HG03097 (cell line): ENCODE measurements around the gene C1QTNF3.
"Not testable (repeated sequence)": the region's sequence is repeated elsewhere in the genome, so short reads cannot be mapped to it uniquely, and the experiment has no call there.

Source experiments
- ATAC-seq: cut with Tn5 transposase; IDR thresholded peaks from one replicate; pipeline ENCODE4 v1.9.1; 2021; ENCODE audit not compliant: unreplicated experiment, low FRiP score

The C1QTNF3 gene

DNA sequence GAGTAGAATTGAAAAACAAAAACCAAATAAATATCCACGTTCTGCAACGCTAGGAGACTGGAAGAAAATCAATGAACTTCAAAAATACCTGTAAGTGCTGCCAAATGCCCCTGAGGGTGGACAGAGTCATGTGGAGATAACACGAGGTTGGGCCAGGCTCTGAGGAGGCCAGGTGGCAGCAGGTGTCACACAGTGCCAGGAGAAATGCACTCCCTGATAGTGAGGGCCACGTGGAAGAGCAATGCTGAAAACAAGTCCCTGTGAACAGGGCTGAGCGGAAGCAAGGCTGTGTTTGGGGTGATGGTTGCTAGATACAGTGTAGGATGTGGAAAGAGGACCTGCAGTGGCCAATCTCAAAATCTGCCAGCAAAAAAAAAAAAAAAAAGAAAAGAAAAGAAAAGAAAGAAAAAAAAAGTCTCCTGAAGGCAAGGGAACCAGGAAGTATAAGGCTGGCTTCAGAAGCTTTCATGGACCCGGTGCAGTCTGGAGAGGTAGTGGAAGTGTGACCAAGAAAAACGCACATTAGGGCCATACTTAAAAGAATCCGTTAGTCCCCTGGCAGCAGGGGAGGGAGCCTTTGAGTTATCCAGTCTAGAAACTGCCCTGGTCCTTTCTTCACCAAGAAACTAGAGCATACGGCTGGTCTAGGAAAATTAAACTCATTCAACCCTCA lies 16.8 kb downstream of the C1QTNF3 start:
- ATAC-seq: no peak

DNA sequence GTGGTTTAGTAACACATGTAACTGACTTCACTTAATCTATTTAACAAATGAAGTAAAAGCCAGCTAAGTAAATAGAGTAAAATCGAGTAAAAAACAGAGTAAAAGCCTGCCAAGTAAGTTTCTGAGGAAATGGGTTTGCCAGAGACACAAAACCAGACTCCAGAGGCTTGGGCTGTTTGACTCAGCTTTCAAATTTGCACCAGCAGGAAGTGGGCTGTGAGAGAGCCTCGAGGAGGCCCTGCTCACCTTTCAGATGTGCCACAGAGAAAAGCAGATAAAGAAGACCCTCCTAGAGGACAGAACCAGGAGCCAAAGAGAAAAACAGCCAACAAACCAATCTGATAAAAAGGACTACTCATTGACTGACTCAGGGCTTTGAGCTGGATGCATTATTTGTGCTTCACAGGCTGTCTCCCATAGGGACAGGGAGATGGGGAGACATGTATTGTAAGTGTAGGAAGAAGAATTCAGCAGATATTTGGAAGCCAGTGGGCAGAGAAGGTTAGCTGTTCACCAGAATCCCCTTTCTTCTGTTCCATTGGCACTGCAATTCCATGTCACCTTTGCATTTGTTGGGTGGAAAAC lies 20.8 kb downstream of the C1QTNF3 start:
- peak; percentile 88 for ATAC-seq

DNA sequence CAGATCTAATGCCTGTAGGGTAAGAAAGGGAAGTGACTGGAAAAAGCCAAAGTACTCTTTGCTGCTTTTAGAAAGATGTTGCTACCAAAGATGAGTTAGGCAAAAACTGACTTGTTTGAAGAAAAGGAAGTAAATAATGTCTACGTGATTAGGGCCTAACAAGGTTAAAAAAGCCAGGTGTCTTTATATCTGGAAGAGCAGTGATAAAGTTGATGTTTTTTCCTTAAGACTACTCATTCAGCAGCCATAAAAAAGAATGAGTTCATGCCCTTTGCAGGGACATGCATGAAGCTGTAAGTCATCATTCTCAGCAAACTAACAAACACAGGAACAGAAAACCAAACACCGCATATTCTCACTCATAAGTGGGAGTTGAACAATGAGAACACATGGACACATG lies 21.7 kb downstream of the C1QTNF3 start:
- ATAC-seq: no peak

DNA sequence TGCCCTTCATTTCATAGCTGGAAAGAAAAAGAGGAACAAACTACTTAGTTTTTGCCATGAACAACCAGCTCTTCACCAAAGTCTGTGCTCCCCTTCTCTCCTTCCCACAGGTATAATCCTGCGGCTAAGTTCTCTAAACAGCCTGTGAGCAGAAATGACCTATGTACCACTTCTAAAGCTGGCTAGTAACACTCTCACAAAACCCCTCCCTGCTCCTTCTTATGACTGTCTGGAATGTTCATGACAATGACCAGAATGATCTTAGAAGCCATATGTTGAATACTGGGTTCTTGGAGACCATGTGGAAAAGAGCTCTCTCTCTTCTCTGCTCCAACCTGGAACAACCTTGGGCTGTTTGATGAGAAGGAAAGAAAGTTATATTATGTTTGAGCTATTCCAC lies 22.3 kb downstream of the C1QTNF3 start:
- no peak for ATAC-seq

DNA sequence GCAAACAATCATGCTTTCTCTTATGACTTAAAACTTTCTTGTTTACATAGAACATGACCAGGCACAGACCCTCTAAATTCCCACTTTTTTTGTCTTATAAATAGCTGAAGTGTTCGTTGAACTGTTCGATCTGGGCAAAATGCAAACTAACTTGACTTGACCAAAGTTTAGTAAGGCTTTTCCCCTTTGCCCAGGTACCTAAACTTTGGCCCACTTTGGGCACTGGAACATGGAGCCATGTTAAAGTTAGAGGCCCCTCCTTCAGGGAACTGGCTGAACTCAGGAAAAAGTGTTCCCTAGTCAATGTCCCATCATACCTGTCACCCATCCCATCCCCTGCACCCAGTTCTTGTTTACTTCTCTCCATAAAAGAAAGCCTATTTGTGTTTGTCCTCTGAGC lies 25.8 kb downstream of the C1QTNF3 start:
- ATAC-seq: no peak

DNA sequence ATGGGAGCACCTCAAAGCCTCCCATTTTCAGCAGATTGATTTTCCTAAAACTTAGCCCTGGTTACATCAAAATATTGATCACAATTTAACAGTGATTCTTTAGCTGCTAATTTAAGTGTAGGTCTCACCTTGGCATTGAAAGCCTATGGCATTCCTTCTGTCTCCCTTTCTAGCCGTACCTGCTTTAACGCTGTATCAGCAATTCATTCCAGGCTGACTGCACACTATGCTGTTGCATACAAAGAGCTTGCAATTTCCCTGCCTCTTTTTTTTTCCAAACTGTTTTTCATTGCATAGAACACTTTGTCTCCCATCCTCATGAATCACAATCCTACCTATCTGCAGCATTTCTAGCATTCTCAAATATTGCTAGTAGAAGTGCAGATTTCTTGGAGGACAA lies 26.3 kb downstream of the C1QTNF3 start:
- ATAC-seq: no peak

DNA sequence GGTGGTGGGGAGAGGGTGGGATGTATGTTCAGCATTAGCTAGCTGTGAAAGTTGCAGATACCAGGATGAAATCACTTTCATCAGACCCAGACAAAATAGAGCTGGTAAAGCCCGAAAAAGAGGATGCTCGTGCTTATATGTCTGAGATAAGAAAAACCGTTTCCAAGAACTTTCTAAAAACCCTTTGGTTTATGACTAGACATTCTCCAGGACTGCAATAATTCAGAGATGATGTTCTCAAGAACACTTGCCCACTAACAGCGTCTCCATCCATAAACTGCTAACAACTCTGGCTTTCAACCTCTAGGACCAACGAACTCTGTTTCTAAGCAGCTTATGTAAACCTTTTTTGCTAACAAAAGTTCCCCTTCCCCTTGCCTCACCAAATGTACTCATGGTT lies 26.8 kb downstream of the C1QTNF3 start:
- no peak for ATAC-seq

DNA sequence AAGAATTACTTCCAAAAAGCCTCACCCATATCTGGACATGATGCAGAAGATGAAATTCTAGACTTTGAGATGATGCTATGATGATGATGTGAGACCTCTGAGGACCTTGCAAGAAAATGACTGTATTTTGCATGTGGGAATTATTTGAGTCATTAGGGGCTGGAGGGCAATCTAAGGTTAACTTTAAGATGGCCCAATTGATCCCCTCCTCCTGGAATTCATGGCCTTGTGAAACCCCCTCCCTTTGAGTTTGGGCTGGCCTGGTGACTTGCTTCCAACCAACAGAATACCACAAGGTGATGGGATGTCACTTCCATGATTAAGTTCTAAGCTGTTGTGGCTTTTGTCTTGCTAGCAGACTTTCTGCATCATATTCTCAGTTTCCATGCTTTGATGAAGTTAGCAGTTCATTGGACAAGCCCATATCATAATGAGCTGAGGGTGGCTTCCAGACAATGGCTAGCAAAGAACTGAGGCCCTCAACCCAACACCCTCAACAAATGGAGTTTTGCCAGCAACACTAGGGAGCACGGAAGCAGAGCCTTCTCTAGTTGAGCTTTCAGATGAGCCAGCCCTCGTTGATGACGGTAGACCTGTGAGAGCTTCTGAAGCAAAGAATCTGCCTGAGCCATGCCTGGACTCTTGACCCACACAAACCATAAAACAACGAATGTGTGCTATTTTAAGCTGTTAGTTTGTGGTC lies 27.7 kb downstream of the C1QTNF3 start:
- no peak for ATAC-seq

DNA sequence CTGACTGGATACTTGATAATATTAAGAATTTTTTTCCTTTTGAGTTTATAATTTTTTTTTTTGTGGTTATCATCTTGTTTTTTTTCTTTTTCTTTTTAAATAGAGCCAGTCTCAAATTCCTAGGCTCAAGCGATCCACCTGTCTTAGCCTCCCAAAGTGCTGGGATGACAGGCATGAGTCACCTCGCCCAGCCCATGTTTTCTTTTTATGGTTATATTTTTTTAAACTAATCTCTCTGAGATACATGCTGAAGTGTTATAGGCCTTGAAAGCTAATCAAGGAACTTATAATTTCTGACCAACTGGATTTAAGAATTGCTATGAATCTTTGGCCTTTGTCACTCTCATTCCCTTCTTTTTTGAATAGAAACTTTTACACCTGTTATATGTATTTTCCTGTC lies 28.4 kb downstream of the C1QTNF3 start:
- ATAC-seq: no peak

DNA sequence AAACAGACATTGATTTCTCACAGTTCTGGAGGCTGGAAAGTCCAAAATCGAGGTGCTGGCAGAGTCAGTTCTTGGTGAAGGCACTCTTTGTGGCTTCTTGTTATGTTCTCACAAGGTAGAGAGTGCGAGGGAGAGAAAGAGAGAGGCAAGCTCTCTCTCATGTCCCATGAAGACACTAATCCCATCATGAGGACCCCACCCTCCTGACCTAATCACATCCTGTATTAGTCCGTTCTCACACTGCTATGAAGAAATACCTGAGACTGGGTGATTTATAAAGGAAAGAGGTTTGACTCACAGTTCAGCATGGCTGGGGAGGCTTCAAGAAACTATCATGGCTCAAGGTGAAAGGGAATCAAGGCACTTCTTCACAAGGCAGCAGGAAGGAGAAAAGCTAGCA lies 29.5 kb downstream of the C1QTNF3 start:
- ATAC-seq: no peak

DNA sequence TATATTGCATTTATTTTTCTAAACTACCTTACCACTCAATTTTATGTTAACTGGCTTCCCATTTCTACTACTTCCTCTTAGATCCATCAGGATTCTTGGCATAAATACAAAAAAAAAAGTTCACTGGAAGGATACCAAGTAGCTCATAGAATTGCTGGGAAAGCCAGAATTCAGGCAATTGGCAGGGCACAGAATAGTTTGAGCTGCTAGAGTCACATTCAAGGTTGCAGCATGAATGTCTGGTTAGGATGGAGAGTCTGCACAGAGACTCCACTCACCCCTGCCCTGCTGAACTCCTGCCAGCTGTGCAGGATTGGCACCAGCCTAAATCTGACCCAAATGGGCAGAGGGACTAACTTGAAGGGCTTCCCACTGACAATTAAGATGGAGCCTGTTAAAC lies 30.2 kb downstream of the C1QTNF3 start:
- ATAC-seq: no peak

DNA sequence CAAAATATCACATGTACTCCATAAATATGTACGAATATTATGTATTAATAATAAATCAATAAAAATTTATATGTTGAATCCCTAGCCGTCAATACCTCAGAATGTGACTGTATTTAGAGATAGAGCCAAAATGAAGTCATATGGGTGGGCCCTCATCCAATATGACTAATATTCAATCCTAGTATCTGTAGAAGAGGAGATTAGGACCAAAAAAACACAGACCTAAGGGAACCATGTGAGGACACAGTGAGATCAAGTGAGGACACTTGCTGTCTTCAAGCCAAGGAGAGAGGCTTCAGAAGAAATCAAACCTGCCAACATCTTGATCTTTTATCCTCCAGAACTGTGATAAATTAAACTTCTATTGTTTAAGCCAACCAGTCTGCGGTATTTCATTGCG lies 31.5 kb downstream of the C1QTNF3 start:
- no peak for ATAC-seq

DNA sequence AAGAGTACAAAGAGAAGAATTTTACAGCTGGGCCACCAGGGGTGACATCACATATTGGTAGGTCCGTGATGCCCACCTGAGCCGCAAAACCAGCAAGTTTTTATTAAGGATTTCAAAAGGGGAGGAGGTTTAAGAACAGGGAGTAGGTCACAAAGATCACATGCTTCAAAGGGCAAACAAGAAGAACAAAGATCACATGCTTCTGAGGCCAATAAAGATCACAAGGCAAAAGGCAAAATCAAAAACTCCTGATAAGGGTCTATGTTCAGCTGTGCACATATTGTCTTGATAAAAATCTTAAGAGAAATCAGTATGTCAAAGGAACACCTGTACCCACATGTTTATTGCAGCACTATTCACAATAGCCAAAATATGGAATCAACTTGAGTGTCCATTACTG lies 32.9 kb downstream of the C1QTNF3 start:
- not testable (repeated sequence) for ATAC-seq

DNA sequence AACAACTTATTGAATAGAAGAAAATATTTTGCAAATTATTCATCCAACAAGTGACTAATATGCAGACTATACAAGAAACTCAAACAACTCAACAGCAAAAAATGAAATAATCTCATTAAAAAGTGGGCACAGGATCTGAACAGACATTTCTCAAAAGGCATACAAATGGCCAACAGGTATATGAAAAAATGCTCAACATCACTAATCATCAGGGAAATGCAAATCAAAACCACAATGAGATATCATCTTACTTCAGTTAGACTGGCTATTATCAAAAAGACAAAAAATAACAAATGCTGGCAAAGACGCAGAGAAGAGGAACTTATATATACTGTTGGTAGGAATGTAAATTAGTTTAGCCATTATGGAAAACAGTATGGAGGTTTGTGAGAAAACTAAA lies 33.4 kb downstream of the C1QTNF3 start:
- no peak for ATAC-seq

DNA sequence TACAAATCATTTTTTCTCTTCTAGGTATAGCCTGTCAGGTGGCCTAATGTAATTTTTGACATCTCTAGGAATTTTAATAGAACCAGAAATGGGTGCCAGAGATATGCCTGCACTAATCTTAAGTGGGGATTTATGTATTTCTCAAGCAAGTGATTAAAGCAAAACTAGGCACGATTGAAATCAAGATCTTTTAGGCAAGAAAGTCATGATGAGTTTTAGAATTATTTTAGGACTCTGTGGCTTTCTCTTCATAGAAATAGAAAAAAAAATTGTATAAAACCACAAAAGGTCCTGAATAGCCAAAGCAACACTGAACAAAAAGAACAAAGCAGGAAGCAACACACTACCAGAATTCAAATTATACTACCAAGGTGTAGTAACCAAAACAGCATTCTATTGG lies 34.2 kb downstream of the C1QTNF3 start:
- no peak for ATAC-seq

DNA sequence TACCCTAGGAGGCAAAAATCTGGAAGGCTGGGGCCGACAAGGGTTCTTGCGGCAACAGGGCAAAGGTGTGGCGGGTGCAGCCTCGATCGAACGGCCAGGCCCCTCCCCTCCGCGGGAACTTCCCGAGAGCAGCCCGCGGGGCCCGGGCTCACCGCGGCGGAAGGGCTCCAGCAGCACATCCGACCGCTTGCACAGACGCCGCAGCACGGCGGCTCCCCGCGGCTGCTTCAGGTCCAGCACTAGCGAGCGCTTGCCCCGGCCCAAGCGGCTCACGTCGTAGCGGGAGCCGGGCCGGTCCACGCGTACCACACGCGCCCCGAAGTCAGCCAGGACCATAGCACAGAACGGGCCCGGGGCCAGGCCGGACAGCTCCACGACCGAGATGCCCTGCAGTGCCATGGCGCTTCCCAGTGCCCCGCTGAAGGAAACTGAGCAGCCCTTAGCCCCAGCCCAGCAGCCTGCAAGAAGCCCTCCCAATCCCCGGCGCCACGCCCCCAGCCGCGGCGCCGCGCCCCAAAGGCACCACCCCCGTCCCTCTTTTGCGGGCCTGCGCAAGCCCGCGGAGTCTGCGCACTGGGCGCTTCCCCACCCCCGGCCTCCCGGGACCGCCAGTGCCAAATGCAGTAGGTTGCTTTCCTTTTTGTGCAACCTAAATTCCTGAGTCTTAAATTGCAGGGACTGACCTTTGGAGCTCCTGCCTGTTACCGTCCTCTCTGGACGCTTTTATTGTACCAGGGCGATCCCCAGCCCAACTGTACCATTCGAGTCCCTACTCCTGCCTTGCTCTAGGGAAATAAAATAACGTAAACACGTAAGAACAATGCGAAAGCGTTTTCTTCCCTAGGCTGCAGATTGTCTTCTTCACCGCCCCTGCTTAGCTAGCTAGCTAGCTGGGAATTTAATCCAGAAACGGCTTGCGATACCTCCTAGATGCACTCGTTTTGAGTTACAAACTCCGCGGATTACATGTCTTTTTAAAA lies 35.1 kb downstream of the C1QTNF3 start, which contains the start of gene AMACR:
TSS of gene AMACR (minus strand) at position 430 of the 980 bp plus-strand sequence. CDS start at position 399, 31 bp downstream.
- ATAC-seq: peak; percentile 93

DNA sequence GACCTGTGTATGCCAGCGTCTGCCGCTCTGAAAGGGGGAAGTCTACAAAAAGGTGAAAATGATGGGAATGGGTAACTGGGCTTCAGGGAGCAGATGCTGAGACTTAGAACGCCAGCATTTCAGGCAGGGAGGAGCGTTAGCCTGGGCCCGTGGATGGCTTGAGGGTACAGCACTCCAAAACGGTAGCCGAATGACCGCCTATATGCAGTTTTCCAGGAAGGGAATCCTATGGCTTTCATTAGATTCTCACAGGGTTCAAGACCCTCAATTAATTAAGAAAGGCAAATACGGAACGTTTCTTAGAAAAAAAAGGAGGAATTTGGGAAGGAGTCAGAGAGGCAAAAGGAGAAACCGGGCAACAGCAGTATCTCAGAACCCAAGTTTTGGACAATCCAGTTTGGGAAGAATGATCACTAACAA lies 35.8 kb downstream of the C1QTNF3 start:
- ATAC-seq: no peak

DNA sequence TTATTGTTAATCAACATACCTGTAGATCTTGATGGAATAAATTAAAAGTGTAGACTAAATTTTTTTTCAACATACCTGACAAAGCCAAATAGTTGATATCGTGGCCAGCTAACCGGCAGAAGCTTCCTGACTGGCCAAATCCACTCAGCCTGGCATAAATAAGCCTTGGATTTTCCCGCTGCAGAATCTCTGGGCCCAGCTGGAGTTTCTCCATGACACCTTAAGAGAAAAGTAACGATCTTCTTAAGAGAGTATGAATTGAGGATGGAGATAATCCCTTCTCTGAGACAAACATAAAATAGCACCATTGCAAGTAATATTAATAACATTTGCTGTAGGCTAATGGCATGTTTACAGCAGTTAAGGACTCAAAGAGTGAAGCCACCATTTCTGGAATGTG lies 37.3 kb downstream of the C1QTNF3 start:
- ATAC-seq: no peak

DNA sequence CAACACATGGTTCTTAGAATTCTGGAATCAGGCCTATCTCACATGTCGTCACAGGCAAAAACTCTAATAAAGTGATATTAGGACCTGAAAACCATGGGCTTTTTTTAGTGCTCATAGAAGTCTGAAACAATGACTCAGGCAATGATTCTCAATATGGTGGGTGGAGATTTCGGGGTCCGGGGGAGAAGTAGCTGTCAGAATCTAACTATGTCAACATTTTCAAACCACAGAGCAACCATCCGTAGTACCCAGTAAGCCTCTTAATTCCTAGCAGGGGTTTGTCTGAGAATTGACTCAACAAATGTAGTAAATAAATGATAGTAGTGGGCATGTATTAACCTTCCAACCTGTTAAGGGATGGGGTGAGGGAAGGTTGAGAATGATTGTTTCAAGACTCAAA lies 37.8 kb downstream of the C1QTNF3 start:
- no peak for ATAC-seq

DNA sequence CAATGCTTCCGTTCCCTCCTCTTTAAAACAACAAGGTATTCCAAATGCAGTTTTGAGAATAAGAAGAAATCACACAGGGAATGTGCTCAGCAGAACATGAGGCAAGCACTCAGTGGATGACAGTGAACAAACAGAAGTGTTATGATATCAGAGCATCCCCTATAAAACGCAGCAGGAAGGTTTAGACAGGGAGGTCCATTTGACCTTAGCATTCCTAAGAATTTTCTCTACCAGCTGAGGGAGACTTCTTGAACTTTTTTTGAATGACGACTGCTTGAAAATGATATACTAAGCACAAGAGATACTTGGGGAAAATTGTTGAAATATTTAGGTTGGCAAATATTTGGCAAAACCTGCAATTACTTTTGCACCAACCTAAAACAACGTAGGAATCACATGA lies 39.1 kb downstream of the C1QTNF3 start:
- ATAC-seq: no peak
